Liver (tissue), 3 donors: ENCODE results near the gene C2CD2.

Experiments used
- ATF3 ChIP-seq: IDR thresholded peaks from 2 replicates; pipeline ENCODE4 v1.6.1; 2016; ENCODE audit warnings: antibody characterized with exemption
- FOXA1 ChIP-seq: IDR thresholded peaks from 2 replicates; pipeline ENCODE4 v1.6.1; 2016; ENCODE audit warnings: antibody characterized with exemption
- GABPA ChIP-seq, 2 donors: IDR thresholded peaks in 1 of 2; conservative IDR thresholded peaks in 1 of 2; 2 replicates each; pipeline ENCODE4 v1.6.1; 2016; ENCODE audit warnings: antibody characterized with exemption in 2 of 2, mild to moderate bottlenecking in 1 of 2, moderate library complexity in 1 of 2
- HNF4G ChIP-seq: IDR thresholded peaks from 2 replicates; pipeline ENCODE4 v1.6.1; 2016; ENCODE audit warnings: antibody characterized with exemption
- JUND ChIP-seq, 2 donors: IDR thresholded peaks; 2 replicates each; pipeline ENCODE4 v1.6.1; 2016; ENCODE audit warnings: antibody characterized with exemption in 2 of 2
- RAD21 ChIP-seq, 2 donors: IDR thresholded peaks; 2 replicates each; pipeline ENCODE4 v1.6.1; 2016; ENCODE audit warnings: antibody characterized with exemption in 2 of 2, mild to moderate bottlenecking in 2 of 2
- SP1 ChIP-seq: IDR thresholded peaks from 2 replicates; pipeline ENCODE4 v1.6.1; 2018; ENCODE audit warnings: antibody characterized with exemption, mild to moderate bottlenecking
- TAF1 ChIP-seq: conservative IDR thresholded peaks from 2 replicates; pipeline ENCODE4 v1.6.1; 2016; ENCODE audit warnings: antibody characterized with exemption, mild to moderate bottlenecking
- YY1 ChIP-seq: IDR thresholded peaks from 2 replicates; pipeline ENCODE4 v1.6.1; 2016; ENCODE audit warnings: antibody characterized with exemption, mild to moderate bottlenecking
- TF ChIP-seq, protein P1 (sequence below): fragments of 150-350 bp; IDR thresholded peaks from 2 replicates; pipeline ENCODE4 v1.5.1; 2017; ENCODE audit warnings: improper control_type of control experiment, low read depth, low read length; ENCODE audit not compliant: missing input control
- TF ChIP-seq, protein P2 (sequence below): IDR thresholded peaks from 2 replicates; pipeline ENCODE4 v1.6.1; 2016; ENCODE audit warnings: antibody characterized with exemption
- TF ChIP-seq, protein P3 (sequence below): IDR thresholded peaks from 2 replicates; pipeline ENCODE4 v1.6.1; 2016; ENCODE audit warnings: antibody characterized with exemption, mild to moderate bottlenecking
- donor health status: healthy.
- donor health status: healthy.

DNA sequence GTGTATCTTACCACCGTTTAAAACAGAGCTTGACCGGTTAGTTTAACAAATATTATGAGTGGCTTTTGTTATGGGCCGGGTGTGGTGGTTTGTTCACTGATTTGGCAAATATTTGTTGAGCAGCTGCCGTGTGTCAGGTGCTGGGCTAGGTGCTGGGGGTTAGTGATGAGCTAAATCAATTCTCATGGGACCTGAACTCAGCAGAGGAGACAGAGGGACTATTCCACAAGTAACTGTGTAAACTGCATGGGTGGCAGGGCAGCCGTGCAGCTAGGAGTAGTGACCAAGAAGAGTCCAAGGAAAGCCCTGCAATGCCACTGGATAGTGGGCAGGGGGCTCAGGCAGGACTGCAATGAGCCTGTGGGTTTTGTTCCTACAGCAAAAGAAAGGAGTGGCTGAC, 11.2 kb upstream of the C2CD2 start:
- TF ChIP-seq GABPA (IDR thresholded peaks at IDR 0.05 in 1 of 2, conservative IDR thresholded peaks at IDR 0.05 in 1 of 2) (no peak), SP1 (no peak), JUND (IDR thresholded peaks at IDR 0.05) (no peak), RAD21 (IDR thresholded peaks at IDR 0.05) (no peak), TAF1 (no peak), YY1 (no peak), ATF3 (no peak), FOXA1 (no peak), HNF4G (no peak)
- TF ChIP-seq, protein P1, sequence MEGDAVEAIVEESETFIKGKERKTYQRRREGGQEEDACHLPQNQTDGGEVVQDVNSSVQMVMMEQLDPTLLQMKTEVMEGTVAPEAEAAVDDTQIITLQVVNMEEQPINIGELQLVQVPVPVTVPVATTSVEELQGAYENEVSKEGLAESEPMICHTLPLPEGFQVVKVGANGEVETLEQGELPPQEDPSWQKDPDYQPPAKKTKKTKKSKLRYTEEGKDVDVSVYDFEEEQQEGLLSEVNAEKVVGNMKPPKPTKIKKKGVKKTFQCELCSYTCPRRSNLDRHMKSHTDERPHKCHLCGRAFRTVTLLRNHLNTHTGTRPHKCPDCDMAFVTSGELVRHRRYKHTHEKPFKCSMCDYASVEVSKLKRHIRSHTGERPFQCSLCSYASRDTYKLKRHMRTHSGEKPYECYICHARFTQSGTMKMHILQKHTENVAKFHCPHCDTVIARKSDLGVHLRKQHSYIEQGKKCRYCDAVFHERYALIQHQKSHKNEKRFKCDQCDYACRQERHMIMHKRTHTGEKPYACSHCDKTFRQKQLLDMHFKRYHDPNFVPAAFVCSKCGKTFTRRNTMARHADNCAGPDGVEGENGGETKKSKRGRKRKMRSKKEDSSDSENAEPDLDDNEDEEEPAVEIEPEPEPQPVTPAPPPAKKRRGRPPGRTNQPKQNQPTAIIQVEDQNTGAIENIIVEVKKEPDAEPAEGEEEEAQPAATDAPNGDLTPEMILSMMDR, result no peak
- TF ChIP-seq, protein P2, sequence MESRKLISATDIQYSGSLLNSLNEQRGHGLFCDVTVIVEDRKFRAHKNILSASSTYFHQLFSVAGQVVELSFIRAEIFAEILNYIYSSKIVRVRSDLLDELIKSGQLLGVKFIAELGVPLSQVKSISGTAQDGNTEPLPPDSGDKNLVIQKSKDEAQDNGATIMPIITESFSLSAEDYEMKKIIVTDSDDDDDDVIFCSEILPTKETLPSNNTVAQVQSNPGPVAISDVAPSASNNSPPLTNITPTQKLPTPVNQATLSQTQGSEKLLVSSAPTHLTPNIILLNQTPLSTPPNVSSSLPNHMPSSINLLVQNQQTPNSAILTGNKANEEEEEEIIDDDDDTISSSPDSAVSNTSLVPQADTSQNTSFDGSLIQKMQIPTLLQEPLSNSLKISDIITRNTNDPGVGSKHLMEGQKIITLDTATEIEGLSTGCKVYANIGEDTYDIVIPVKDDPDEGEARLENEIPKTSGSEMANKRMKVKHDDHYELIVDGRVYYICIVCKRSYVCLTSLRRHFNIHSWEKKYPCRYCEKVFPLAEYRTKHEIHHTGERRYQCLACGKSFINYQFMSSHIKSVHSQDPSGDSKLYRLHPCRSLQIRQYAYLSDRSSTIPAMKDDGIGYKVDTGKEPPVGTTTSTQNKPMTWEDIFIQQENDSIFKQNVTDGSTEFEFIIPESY, result no peak
- TF ChIP-seq, protein P3, sequence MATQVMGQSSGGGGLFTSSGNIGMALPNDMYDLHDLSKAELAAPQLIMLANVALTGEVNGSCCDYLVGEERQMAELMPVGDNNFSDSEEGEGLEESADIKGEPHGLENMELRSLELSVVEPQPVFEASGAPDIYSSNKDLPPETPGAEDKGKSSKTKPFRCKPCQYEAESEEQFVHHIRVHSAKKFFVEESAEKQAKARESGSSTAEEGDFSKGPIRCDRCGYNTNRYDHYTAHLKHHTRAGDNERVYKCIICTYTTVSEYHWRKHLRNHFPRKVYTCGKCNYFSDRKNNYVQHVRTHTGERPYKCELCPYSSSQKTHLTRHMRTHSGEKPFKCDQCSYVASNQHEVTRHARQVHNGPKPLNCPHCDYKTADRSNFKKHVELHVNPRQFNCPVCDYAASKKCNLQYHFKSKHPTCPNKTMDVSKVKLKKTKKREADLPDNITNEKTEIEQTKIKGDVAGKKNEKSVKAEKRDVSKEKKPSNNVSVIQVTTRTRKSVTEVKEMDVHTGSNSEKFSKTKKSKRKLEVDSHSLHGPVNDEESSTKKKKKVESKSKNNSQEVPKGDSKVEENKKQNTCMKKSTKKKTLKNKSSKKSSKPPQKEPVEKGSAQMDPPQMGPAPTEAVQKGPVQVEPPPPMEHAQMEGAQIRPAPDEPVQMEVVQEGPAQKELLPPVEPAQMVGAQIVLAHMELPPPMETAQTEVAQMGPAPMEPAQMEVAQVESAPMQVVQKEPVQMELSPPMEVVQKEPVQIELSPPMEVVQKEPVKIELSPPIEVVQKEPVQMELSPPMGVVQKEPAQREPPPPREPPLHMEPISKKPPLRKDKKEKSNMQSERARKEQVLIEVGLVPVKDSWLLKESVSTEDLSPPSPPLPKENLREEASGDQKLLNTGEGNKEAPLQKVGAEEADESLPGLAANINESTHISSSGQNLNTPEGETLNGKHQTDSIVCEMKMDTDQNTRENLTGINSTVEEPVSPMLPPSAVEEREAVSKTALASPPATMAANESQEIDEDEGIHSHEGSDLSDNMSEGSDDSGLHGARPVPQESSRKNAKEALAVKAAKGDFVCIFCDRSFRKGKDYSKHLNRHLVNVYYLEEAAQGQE, result no peak
